Pancreas (tissue), 10 donors: ENCODE results near the gene KRTAP10-4. TPM values are rescaled to one million over a fixed set of nuclear protein-coding genes. Genes with fewer than 3 reads are reported as not detected.

Experiments
- ATAC-seq, 4 donors: fragments of 200-7000 bp; cut with Tn5 transposase; one replicate each; pipeline versions ENCODE4 v1.8.0 to v1.9.1; 2020; ENCODE audit warnings: mild to moderate bottlenecking in 4 of 4, moderate library complexity in 4 of 4
- DNase-seq, 6 donors: peaks; one replicate each; pipeline ENCODE4 v3.0.0-alpha.2; 2020
- FAIRE-seq: peaks from 2 replicates; lab custom pipeline; 2012; peaks lifted over from hg19 to GRCh38; lab: Jason Lieb, UNC
- H3K27ac ChIP-seq, 4 donors: fragments of 200-600 bp; sonication (generic); 1 replicate in 3 of 4; 2 replicates in 1 of 4; pipeline versions ENCODE4 v1.5.0 to v1.8.0; 2020
- H3K27me3 ChIP-seq, 4 donors: fragments of 200-600 bp; one replicate each; pipeline ENCODE4 v1.8.0; 2021
- H3K36me3 ChIP-seq, 3 donors: fragments of 200-600 bp; sonication (generic) in 1 of 3; one replicate each; pipeline versions ENCODE4 v1.5.0 to v1.8.0; 2020 to 2021
- H3K4me1 ChIP-seq, 3 donors: fragments of 200-600 bp; one replicate each; pipeline ENCODE4 v1.8.0; 2021
- H3K4me3 ChIP-seq, 4 donors: fragments of 200-600 bp; sonication (generic) in 2 of 4; one replicate each; pipeline versions ENCODE4 v1.5.0 to v1.8.0; 2020 to 2021
- H3K9me3 ChIP-seq, 4 donors: fragments of 200-600 bp; one replicate each; pipeline ENCODE4 v1.8.0; 2021
- WGBS, 2 donors: extraction: QIAGEN DNeasy Blood & Tissue Kit; methylation state at CpG; one replicate each; pipeline ENCODE4 v1.1.7; 2013; 5-methylcytosine and 5-hydroxymethylcytosine counted together
- intact Hi-C, 3 donors: fragments of 100-400 bp; cut with DNase I; formaldehyde crosslinking; loops; one replicate each; pipeline versions ENCODE4 v1.11.1 to v1.14.2; 2022
- polyA plus RNA-seq, 2 donors: library from polyadenylated mRNA; stranded (reverse); fragments of 200-250 nt; gene quantifications; one replicate each; pipeline ENCODE4 v1.2.3, GENCODE V29; 2013
- total RNA-seq, 6 donors: library from RNA; stranded (reverse); fragmentation: NEBNext Ultra II Directional in 4 of 6; extraction: Animal tissue kit (Norgen Biotek cat#: 25700) in 4 of 6; gene quantifications; one replicate each; pipeline versions ENCODE4 v1.2.1 to v1.2.4, GENCODE V29; 2021 to 2023
- TF ChIP-seq, protein P1 (sequence below), 4 donors: fragments of 200-600 bp; sonication (generic) in 3 of 4; IDR thresholded peaks; one replicate each; pipeline versions ENCODE4 v1.5.0 to v1.8.0; 2021; ENCODE audit warnings: antibody characterized with exemption in 4 of 4
- donor health status: healthy with polysubstance abuse.
- donor health status: DM: no; HTN: no; CAD: no; lungs with moderate emphysema.
- donor health status: DM: no; HTN: no; CAD: no.
- donor health status: control.
- donor health status: control.
- donor health status: Bipolar disorder and iron deficiency.
- donor health status: DM: yes; HTN: yes; CAD: no.
- donor health status: DM: no; HTN: no; CAD: no.
- donor health status: DM: no; HTN: no; CAD: no.
- donor health status: DM: yes; HTN: yes; CAD: no.

KRTAP10-4 gene
- total and polyA plus RNA-seq, 8 donors = not detected

- Histone ChIP-seq H3K9me3 (no peaks in the 10 kb centered on the region), H3K27me3 (no peaks in the 10 kb centered on the region), H3K27ac (no peak overlapping the region), H3K4me1 (no peaks in the 10 kb centered on the region), H3K4me3 (no peak overlapping the region), H3K36me3 (no peaks in the 10 kb centered on the region)
- 59 to 69% methylated on average over 12 of the region's 12 CpGs for WGBS, 2 donors
- FAIRE-seq (no peak), ATAC-seq (no peak), DNase-seq (no peak)
- intact Hi-C loops = no loop called here
- TF ChIP-seq, protein P1, sequence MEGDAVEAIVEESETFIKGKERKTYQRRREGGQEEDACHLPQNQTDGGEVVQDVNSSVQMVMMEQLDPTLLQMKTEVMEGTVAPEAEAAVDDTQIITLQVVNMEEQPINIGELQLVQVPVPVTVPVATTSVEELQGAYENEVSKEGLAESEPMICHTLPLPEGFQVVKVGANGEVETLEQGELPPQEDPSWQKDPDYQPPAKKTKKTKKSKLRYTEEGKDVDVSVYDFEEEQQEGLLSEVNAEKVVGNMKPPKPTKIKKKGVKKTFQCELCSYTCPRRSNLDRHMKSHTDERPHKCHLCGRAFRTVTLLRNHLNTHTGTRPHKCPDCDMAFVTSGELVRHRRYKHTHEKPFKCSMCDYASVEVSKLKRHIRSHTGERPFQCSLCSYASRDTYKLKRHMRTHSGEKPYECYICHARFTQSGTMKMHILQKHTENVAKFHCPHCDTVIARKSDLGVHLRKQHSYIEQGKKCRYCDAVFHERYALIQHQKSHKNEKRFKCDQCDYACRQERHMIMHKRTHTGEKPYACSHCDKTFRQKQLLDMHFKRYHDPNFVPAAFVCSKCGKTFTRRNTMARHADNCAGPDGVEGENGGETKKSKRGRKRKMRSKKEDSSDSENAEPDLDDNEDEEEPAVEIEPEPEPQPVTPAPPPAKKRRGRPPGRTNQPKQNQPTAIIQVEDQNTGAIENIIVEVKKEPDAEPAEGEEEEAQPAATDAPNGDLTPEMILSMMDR (IDR thresholded peaks at IDR 0.05) = no peak
These were observed 5.3 kb upstream of the KRTAP10-4 start for GRCh38 chr21:44568261-44568660.

DNA sequence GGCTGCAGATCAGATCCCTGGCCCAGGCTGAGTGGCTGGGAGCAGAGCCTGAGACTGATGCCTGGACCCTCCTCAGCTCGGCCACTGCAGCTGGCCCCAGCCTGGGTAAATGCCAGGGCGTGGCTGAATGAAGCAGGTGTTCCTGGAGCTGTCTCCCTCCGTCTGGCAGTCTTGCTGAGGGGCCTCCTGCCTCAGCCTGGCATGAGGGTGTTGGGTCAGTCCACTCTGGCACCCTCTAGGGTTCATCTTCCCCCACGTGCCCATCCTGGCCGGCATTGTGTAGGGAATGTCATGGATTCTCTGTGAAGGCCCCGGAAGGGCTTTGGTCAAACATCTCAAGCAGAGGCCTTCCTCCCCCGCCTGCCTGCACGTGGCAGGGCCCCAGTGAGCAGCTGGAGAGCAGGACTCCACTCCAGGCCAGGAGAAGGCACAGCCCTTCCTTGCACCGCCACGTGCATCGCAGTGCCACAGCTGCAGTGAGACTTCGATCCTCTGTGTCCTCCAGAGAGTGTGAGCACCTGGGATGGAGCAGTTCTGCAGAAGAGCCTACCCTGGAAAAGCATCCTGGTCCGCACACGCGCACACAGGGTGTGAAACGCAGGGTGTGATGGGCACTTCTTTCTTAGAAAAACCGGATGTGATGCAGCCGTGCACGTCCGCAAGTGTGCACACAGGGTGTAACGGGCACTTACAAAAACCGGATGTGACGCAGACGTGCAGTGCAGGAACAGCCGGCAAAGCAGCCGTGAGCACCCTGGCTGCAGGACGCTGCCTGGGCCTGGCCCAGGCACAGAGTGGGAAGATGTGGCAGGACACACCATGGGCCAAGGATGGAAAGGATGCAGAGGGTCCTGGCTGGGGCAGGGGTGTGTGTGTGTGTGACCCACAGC lies 4.6 kb upstream of the KRTAP10-4 start:
- H3K27me3 ChIP-seq = no peaks in the 10 kb centered on the region
- TF ChIP-seq, protein P1 (IDR thresholded peaks at IDR 0.05) = no peak
- ATAC-seq (no peak), FAIRE-seq (no peak), DNase-seq (no peak)
- H3K4me1 ChIP-seq = no peaks in the 10 kb centered on the region
- H3K36me3 ChIP-seq = no peaks in the 10 kb centered on the region
- intact Hi-C loops = no loop called here
- 58 to 64% methylated on average over 27 of the region's 27 CpGs for WGBS, 2 donors
- H3K27ac ChIP-seq = no peak overlapping the region
- no peak overlapping the region for H3K4me3 ChIP-seq
- H3K9me3 ChIP-seq = no peaks in the 10 kb centered on the region

DNA sequence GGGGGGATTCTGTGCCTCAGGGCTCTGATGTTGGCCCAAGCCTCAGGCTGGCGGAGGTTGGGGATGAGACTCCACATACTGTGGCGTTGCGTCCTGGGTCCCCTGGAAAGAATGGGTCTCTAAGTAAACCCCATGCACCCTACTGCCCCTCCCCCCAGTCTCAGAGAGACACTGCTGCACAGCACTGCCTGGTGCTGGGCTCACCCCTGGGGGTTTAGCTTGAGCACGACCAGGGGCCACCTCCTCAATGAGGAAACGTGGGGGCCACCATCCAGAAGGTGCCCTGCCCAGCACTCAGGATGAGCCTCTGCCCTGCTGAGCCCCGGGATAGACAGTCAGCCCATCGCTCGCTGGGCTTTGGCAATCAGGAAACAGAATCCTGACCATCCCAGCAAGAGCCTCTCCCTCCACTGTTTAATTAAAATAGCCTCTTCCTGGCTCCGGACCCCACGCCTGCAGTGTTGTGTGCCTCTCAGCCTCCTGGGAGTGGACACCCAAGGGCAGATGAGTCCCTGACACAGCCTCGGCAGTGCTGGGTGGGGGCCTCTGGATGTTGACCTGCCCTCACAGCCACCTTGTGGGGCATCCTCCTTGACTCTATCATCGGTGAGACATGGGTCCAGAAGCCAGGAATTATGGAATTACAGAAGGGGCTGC lies 3.5 kb upstream of the KRTAP10-4 start:
- no peaks in the 10 kb centered on the region for H3K9me3 ChIP-seq
- H3K27ac ChIP-seq = no peak overlapping the region
- FAIRE-seq (no peak), DNase-seq (no peak), ATAC-seq (no peak)
- H3K4me1 ChIP-seq = no peaks in the 10 kb centered on the region
- TF ChIP-seq, protein P1 (IDR thresholded peaks at IDR 0.05) = no peak
- H3K4me3 ChIP-seq = no peak overlapping the region
- H3K36me3 ChIP-seq = no peaks in the 10 kb centered on the region
- 65 to 81% methylated on average over 12 of the region's 12 CpGs for WGBS, 2 donors
- no peaks in the 10 kb centered on the region for H3K27me3 ChIP-seq
- intact Hi-C loops = no loop called here

GRCh38 chr21:44571296-44571695 lies 2.2 kb upstream of the KRTAP10-4 start:
- intact Hi-C loops = no loop called here
- TF ChIP-seq, protein P1 (IDR thresholded peaks at IDR 0.05) = no peak
- no peak overlapping the region for H3K4me3 ChIP-seq
- ATAC-seq (no peak), FAIRE-seq (no peak), DNase-seq (no peak)
- H3K27ac ChIP-seq = no peak overlapping the region
- no peaks in the 10 kb centered on the region for H3K9me3 ChIP-seq
- no peaks in the 10 kb centered on the region for H3K27me3 ChIP-seq
- no peaks in the 10 kb centered on the region for H3K4me1 ChIP-seq
- 46 to 71% methylated on average over 4 of the region's 4 CpGs for WGBS, 2 donors
- no peaks in the 10 kb centered on the region for H3K36me3 ChIP-seq
